ENCODE measurements around the gene ZDHHC9.

- TF ChIP-seq, protein P1, sequence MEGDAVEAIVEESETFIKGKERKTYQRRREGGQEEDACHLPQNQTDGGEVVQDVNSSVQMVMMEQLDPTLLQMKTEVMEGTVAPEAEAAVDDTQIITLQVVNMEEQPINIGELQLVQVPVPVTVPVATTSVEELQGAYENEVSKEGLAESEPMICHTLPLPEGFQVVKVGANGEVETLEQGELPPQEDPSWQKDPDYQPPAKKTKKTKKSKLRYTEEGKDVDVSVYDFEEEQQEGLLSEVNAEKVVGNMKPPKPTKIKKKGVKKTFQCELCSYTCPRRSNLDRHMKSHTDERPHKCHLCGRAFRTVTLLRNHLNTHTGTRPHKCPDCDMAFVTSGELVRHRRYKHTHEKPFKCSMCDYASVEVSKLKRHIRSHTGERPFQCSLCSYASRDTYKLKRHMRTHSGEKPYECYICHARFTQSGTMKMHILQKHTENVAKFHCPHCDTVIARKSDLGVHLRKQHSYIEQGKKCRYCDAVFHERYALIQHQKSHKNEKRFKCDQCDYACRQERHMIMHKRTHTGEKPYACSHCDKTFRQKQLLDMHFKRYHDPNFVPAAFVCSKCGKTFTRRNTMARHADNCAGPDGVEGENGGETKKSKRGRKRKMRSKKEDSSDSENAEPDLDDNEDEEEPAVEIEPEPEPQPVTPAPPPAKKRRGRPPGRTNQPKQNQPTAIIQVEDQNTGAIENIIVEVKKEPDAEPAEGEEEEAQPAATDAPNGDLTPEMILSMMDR (IDR thresholded peaks at IDR 0.05; ENCODE audit: low read length): no peak
- no peak for TF ChIP-seq EZH2phosphoT487 (IDR thresholded peaks at IDR 0.05; ENCODE audit: low read length)
Measured at GRCh38 chrX:129761596-129761995, 82.1 kb downstream of the ZDHHC9 start.

Data from MM.1S (cell line).